Hepatocyte (in vitro differentiated cells): ENCODE measurements around the gene ARAP1. TPM values are rescaled to one million over a fixed set of nuclear protein-coding genes. Genes with fewer than 3 reads are reported as not detected.

Source experiments
- DNase-seq: peaks from one replicate; pipeline ENCODE4 v3.0.0-alpha.2; 2016; ENCODE audit warnings: low spot score
- H2AFZ ChIP-seq: fragments of 200-600 bp; sonication (generic); 2 replicates; pipeline ENCODE4 v1.6.0; 2016; ENCODE audit warnings: antibody characterized with exemption, mild to moderate bottlenecking
- H3K27ac ChIP-seq: fragments of 200-600 bp; sonication (generic); 2 replicates; pipeline ENCODE4 v1.5.1; 2016; ENCODE audit warnings: mild to moderate bottlenecking
- H3K27me3 ChIP-seq: fragments of 200-600 bp; sonication (generic); 2 replicates; pipeline ENCODE4 v1.6.1; 2016
- H3K36me3 ChIP-seq: fragments of 200-600 bp; sonication (generic); replicated peaks from 2 replicates; pipeline ENCODE4 v1.5.1; 2016; ENCODE audit warnings: low read depth; ENCODE audit not compliant: insufficient read depth
- H3K4me1 ChIP-seq: fragments of 200-600 bp; sonication (generic); 2 replicates; pipeline ENCODE4 v1.5.1; 2016; ENCODE audit warnings: mild to moderate bottlenecking, moderate library complexity; ENCODE audit not compliant: insufficient read depth
- H3K4me2 ChIP-seq: fragments of 200-600 bp; sonication (generic); 2 replicates; pipeline ENCODE4 v1.6.0; 2016
- H3K4me3 ChIP-seq: fragments of 200-600 bp; sonication (generic); 2 replicates; pipeline ENCODE4 v1.5.1; 2016; ENCODE audit warnings: mild to moderate bottlenecking
- H3K79me2 ChIP-seq: fragments of 200-600 bp; sonication (generic); 2 replicates; pipeline ENCODE4 v1.6.0; 2017; ENCODE audit warnings: mild to moderate bottlenecking
- H3K9me2 ChIP-seq: fragments of 200-600 bp; sonication (generic); replicated peaks from 2 replicates; pipeline ENCODE4 v1.6.0; 2017; ENCODE audit warnings: mild to moderate bottlenecking; ENCODE audit not compliant: insufficient read depth
- H3K9me3 ChIP-seq: fragments of 200-600 bp; sonication (generic); 2 replicates; pipeline ENCODE4 v1.5.1; 2016; ENCODE audit warnings: low read depth, mild to moderate bottlenecking
- H4K20me1 ChIP-seq: fragments of 200-600 bp; sonication (generic); 2 replicates; pipeline ENCODE4 v1.6.0; 2016; ENCODE audit warnings: mild to moderate bottlenecking; ENCODE audit not compliant: insufficient read depth, poor library complexity, severe bottlenecking
- CTCF ChIP-seq: fragments of 200-600 bp; sonication (generic); IDR thresholded peaks from 2 replicates; pipeline ENCODE4 v1.5.1; 2016; ENCODE audit warnings: antibody characterized with exemption, mild to moderate bottlenecking; ENCODE audit not compliant: poor library complexity
- EZH2 ChIP-seq: fragments of 200-600 bp; sonication (generic); IDR thresholded peaks from 2 replicates; pipeline ENCODE4 v1.6.1; 2016; ENCODE audit warnings: antibody characterized with exemption, mild to moderate bottlenecking, borderline replicate concordance
- EZH2phosphoT487 ChIP-seq: fragments of 200-600 bp; sonication (generic); IDR thresholded peaks from one replicate; pipeline ENCODE4 v1.6.1; 2018; ENCODE audit warnings: antibody characterized with exemption, mild to moderate bottlenecking, low read depth, moderate library complexity; ENCODE audit not compliant: unreplicated experiment, severe bottlenecking
- WGBS: methylation state at CpG from one replicate; pipeline ENCODE4 v1.1.6; 2016; ENCODE audit warnings: low lambda C conversion rate; ENCODE audit errors: missing lambda C conversion rate; 5-methylcytosine and 5-hydroxymethylcytosine counted together
- polyA plus RNA-seq: library from polyadenylated mRNA; unstranded; fragments of >200 nt; fragmentation: Nextera tagmentation; extraction: Ambion mirVana; gene quantifications from 2 replicates; pipeline ENCODE4 v1.2.1, GENCODE V29; 2016
- total RNA-seq: library from RNA; depleted of rRNA; stranded (reverse); fragments of >200 nt; gene quantifications from 2 replicates; pipeline ENCODE4 v1.2.3, GENCODE V29; 2014

Gene ARAP1
- total and polyA plus RNA-seq, 2 experiments from 2014 or later, result 60.2 to 118 TPM

- no peaks in the 10 kb centered on the region for H3K9me2 ChIP-seq
- no peak overlapping the region for H2AFZ ChIP-seq
- peak overlapping the region; percentile 87 for H3K27ac ChIP-seq
- no peaks in the 10 kb centered on the region for H3K27me3 ChIP-seq
- peak overlapping the region; percentile 92 for H3K4me2 ChIP-seq
- peak; percentile 55 for DNase-seq
- WGBS, result 45% methylated on average over 5 of the region's 5 CpGs
- peaks cover 65% of the 10 kb centered on the region for H3K4me1 ChIP-seq
- peaks cover 43% of the 10 kb centered on the region for H4K20me1 ChIP-seq
- no peak overlapping the region for H3K4me3 ChIP-seq
- H3K9me3 ChIP-seq, result no peaks in the 10 kb centered on the region
- H3K79me2 ChIP-seq, result peaks cover 79% of the 10 kb centered on the region
- TF ChIP-seq EZH2 (no peak), CTCF (no peak), EZH2phosphoT487 (no peak)
- H3K36me3 ChIP-seq, result no peaks in the 10 kb centered on the region
Observed at GRCh38 chr11:72777755-72778278, 25.6 kb upstream of the ARAP1 start.

GRCh38 chr11:72776844-72777754 lies 24.9 kb upstream of the ARAP1 start:
- H3K4me2 ChIP-seq, result peak overlapping the region; percentile 92
- peaks cover 48% of the 10 kb centered on the region for H4K20me1 ChIP-seq
- no peaks in the 10 kb centered on the region for H3K36me3 ChIP-seq
- H3K9me2 ChIP-seq, result no peaks in the 10 kb centered on the region
- H2AFZ ChIP-seq, result no peak overlapping the region
- H3K79me2 ChIP-seq, result peaks cover 87% of the 10 kb centered on the region
- H3K27ac ChIP-seq, result peak overlapping the region; percentile 87
- no peaks in the 10 kb centered on the region for H3K27me3 ChIP-seq
- 84% methylated on average over 7 of the region's 7 CpGs for WGBS
- no peak overlapping the region for H3K4me3 ChIP-seq
- TF ChIP-seq CTCF (no peak), EZH2 (no peak), EZH2phosphoT487 (no peak)
- peaks cover 65% of the 10 kb centered on the region for H3K4me1 ChIP-seq
- no peaks in the 10 kb centered on the region for H3K9me3 ChIP-seq
- DNase-seq, result peak; percentile 65

- Histone ChIP-seq H3K27me3 (no peaks in the 10 kb centered on the region), H3K36me3 (no peaks in the 10 kb centered on the region), H2AFZ (no peak overlapping the region), H4K20me1 (peaks cover 52% of the 10 kb centered on the region), H3K9me2 (no peaks in the 10 kb centered on the region), H3K27ac (peak overlapping the region; percentile 87), H3K4me3 (no peak overlapping the region), H3K4me2 (peak overlapping the region; percentile 92), H3K4me1 (peaks cover 68% of the 10 kb centered on the region), H3K9me3 (no peaks in the 10 kb centered on the region), H3K79me2 (peaks cover 94% of the 10 kb centered on the region)
- 83% methylated on average over 9 of the region's 9 CpGs for WGBS
- TF ChIP-seq CTCF, result no peak
- TF ChIP-seq EZH2, result no peak
- TF ChIP-seq EZH2phosphoT487, result no peak
- no peak for DNase-seq
Observed at GRCh38 chr11:72776117-72776843, 24.1 kb upstream of the ARAP1 start.
